Stimulated activated memory B cell treated with anti-CD40 and anti-IgM and Interleukin-4, amounts not matched to agents 10 μg/mL and 1 μg/mL and 100 μg/mL, for 72 hours (primary cell): ENCODE measurements around the gene DPCD.
A peak's percentile ranks its signal among the peaks of the same experiment; 100 is the strongest.
"Not testable (repeated sequence)": the region's sequence is repeated elsewhere in the genome, so short reads cannot be mapped to it uniquely, and the experiment has no call there.

Source experiments
- ATAC-seq: fragments of 150-1000 bp; cut with Tn5 transposase; 2 replicates; pipeline ENCODE4 v1.10.0; 2021
- H3K27ac Mint-ChIP-seq: one replicate; pipeline ENCODE4 v1.8.0; 2022; ENCODE audit warnings: mild to moderate bottlenecking, mixed read lengths
- H3K27me3 Mint-ChIP-seq: one replicate; pipeline ENCODE4 v1.8.0; 2022; ENCODE audit warnings: mixed read lengths
- H3K36me3 Mint-ChIP-seq: one replicate; pipeline ENCODE4 v1.8.0; 2022; ENCODE audit warnings: mixed read lengths
- H3K4me1 Mint-ChIP-seq: one replicate; pipeline ENCODE4 v1.8.0; 2022; ENCODE audit warnings: mixed read lengths
- H3K4me3 Mint-ChIP-seq: one replicate; pipeline ENCODE4 v1.8.0; 2022; ENCODE audit warnings: mild to moderate bottlenecking, moderate library complexity, mixed read lengths
- H3K9me3 Mint-ChIP-seq: one replicate; pipeline ENCODE4 v1.8.0; 2022; ENCODE audit warnings: mixed read lengths

The DPCD gene

DNA sequence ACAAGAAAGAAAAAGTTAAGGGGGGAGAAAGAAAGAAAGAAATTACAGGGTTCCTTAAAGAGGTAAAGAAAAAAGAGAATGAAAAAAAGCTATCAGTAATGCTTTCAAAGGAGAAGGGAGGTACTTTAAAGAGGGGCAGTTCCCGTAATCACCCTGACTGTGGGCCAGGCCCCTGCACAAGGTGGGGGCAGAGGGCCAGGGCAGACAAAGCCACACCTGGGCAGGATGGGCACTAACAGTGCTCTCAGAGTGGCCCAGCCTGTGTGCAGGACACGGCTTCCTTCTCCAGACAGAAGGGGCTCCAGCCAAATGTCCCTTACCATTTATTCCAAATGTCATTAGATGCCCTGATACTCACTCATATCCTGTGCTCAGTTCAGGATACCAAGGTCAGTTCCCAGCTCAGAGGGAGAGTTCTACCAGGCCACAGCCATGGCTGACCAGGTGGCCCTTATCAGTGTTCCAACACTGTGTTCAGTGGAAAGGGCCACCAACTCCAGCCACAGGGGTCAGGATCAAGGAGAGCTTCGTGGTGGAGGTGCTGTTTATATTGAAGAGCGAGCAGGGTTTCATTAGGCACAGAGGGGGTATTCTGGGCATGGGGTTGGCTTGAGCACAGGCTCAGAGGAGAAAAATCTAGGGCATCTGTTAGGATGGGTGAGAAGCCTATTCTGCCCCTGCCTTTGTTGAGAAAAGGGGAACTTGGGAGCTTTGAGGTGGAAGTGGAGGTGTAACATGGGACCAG, 29.9 kb downstream of the DPCD start:
- no peak for ATAC-seq
- peak overlapping the region; percentile 60 for H3K27ac Mint-ChIP-seq
- H3K36me3 Mint-ChIP-seq = peaks cover 43% of the 10 kb centered on the region
- no peaks in the 10 kb centered on the region for H3K27me3 Mint-ChIP-seq
- no peak overlapping the region for H3K4me3 Mint-ChIP-seq
- H3K4me1 Mint-ChIP-seq = peaks cover 25% of the 10 kb centered on the region
- no peaks in the 10 kb centered on the region for H3K9me3 Mint-ChIP-seq

DNA sequence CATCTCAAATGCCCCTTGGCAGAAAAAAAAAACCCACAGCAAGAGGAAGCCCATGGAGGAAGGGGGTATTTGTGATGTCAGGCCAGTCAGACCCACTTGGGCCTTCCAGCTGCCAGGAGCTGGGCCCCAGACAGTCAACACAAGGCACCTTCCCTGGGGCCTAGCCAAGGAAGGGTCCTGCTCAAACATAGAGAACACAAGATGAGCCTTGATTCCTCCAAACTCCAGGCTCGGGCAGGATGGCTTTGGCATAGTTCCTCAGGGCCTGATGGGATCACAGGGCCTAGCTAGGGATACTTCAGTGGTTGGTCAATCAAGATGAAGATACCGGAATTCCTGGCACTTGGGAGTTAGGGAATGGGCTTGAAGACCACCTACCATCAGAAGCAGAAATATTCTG, 30.8 kb downstream of the DPCD start:
- H3K36me3 Mint-ChIP-seq = peaks cover 48% of the 10 kb centered on the region
- H3K4me1 Mint-ChIP-seq = peaks cover 25% of the 10 kb centered on the region
- no peak overlapping the region for H3K4me3 Mint-ChIP-seq
- no peaks in the 10 kb centered on the region for H3K27me3 Mint-ChIP-seq
- ATAC-seq = no peak
- no peaks in the 10 kb centered on the region for H3K9me3 Mint-ChIP-seq
- peak overlapping the region; percentile 60 for H3K27ac Mint-ChIP-seq

DNA sequence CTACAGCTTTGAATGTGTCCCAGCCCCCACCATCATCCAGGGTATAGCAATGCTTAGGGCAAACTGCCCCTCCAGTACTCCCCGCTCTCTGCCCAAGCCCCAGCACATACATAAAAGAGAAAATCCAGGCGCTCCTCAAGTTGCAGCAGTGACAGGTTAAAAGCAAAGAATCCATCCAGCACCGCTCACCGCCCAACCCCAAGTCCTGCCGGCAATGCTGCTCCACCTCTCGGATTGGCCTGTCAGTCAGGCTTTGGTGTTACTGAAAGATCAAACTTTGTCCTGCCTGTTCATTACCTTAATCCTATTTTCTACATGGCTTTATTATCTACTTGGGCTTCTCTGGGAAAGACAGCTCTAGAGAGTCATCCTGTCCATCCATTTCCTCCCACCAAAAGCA, 31.9 kb downstream of the DPCD start:
- H3K4me1 Mint-ChIP-seq = peaks cover 32% of the 10 kb centered on the region
- no peak for ATAC-seq
- no peaks in the 10 kb centered on the region for H3K27me3 Mint-ChIP-seq
- peaks cover 56% of the 10 kb centered on the region for H3K36me3 Mint-ChIP-seq
- no peaks in the 10 kb centered on the region for H3K9me3 Mint-ChIP-seq
- H3K4me3 Mint-ChIP-seq = no peak overlapping the region
- H3K27ac Mint-ChIP-seq = no peak overlapping the region

DNA sequence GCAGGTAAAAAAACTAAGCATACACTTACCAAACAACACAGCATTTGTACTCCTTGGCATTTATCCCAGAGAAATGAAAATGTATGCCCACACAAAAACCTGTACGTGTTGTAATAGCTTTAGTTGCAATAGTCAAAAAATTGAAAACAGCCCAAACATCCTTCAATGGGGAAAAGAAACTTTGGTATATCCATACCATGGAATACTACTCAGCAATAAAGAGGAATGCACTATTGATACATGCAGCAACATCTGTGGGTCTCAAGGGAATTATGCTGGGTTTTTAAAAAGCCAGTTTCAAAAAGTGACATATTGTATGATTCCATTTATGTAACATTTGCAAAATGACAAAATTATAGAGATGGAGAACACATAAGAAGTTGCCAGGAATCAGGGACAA, 35.4 kb downstream of the DPCD start:
- peaks cover 59% of the 10 kb centered on the region for H3K36me3 Mint-ChIP-seq
- H3K4me3 Mint-ChIP-seq = no peak overlapping the region
- peaks cover 27% of the 10 kb centered on the region for H3K4me1 Mint-ChIP-seq
- H3K27ac Mint-ChIP-seq = no peak overlapping the region
- H3K27me3 Mint-ChIP-seq = no peaks in the 10 kb centered on the region
- no peaks in the 10 kb centered on the region for H3K9me3 Mint-ChIP-seq
- no peak for ATAC-seq

DNA sequence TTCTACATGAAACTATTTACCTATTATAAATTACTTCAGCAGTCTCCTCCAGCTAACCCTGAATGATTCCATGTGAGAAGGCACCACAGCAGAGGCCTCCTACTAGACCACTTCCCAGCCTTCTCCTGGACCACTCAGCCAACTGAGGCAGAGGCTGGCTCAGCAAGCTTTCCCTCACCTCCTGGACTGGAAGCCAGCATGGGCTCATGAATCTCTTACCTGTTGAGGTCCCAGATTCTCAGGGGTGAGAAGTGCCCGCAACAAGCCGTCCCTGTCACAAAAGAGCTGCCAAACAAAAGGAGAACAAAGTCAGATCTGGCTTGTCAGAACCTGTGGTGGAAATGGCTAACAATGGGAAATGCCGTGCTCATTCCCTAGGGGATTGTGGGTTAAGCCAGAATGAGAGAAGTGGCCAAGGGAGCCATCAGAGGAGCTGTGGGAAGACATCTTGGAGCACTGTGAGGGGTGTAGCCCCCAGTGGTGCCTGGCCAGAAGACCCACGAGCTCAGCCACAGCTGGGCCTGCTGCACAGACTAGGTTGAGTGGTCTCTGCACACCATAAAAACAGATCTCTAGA, 36.5 kb downstream of the DPCD start:
- H3K36me3 Mint-ChIP-seq = peaks cover 55% of the 10 kb centered on the region
- H3K27ac Mint-ChIP-seq = peak overlapping the region; percentile 74

GRCh38 chr10:101625821-101626412, 37.8 kb downstream of the DPCD start:
- no peak for ATAC-seq
- Mint-ChIP-seq H3K36me3 (peaks cover 64% of the 10 kb centered on the region), H3K9me3 (no peaks in the 10 kb centered on the region), H3K4me1 (peaks cover 24% of the 10 kb centered on the region), H3K4me3 (no peak overlapping the region), H3K27ac (peak overlapping the region; percentile 74), H3K27me3 (no peaks in the 10 kb centered on the region)

More for the DNA sequence above, 36.5 kb downstream of the DPCD start:
- H3K4me1 Mint-ChIP-seq = peaks cover 18% of the 10 kb centered on the region
- H3K9me3 Mint-ChIP-seq = no peaks in the 10 kb centered on the region
- ATAC-seq = peak; percentile 36
- no peaks in the 10 kb centered on the region for H3K27me3 Mint-ChIP-seq
- no peak overlapping the region for H3K4me3 Mint-ChIP-seq

DNA sequence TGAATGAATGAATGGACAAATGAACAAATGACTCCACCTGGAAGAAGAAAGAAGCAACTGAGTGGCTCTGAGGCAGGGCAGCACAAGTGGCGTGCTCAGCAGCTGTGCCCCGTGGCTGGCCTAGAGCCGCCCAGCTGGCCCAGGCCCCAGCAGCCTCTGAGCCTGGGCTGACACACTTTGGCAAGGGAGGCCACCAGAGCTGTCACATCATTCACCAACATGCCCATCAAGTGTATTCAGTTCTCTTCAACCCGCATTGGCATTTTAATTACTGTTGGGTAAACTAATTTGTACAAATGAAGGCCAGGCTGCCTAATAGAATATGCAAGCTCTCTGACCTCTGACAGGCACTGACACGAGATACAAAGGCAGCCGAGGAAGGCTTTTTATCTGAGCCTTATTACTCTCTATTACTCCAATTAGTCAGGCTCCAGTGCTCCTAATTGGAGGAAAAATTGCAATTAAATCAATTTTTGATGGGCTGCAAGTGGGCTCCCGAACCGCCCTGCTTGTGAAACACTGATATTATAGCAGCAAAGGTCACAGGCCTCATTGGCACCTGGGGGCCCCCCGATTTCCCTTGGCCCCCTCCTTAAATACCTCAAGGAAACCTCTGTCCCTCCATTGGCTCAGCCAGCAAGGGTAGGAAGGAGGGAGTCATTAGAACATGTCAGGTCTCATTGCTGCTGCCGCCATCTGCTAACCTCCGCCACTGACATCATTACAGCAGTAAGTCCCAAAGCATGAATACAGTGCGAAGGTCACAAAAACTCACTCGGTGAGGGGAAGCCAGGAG, 41.9 kb downstream of the DPCD start:
- no peaks in the 10 kb centered on the region for H3K27me3 Mint-ChIP-seq
- peaks cover 58% of the 10 kb centered on the region for H3K36me3 Mint-ChIP-seq
- no peak for ATAC-seq
- peaks cover 21% of the 10 kb centered on the region for H3K4me1 Mint-ChIP-seq
- no peak overlapping the region for H3K27ac Mint-ChIP-seq
- H3K9me3 Mint-ChIP-seq = no peaks in the 10 kb centered on the region
- no peak overlapping the region for H3K4me3 Mint-ChIP-seq

DNA sequence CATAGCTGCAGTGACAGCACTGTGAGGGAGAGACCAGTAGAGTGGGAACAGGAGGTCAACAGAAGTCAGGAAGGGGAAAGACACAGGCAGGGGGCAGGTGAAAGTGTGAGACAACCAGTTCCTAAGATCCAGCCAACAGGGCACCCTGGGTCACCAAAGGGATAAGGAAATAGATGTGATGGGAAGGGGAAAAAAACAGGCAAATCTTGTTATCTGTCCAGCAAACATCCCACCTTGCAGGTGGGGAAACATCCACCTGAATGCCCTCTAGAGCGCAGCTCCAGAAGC, 42.5 kb downstream of the DPCD start:
- H3K4me1 Mint-ChIP-seq = peaks cover 16% of the 10 kb centered on the region

DNA sequence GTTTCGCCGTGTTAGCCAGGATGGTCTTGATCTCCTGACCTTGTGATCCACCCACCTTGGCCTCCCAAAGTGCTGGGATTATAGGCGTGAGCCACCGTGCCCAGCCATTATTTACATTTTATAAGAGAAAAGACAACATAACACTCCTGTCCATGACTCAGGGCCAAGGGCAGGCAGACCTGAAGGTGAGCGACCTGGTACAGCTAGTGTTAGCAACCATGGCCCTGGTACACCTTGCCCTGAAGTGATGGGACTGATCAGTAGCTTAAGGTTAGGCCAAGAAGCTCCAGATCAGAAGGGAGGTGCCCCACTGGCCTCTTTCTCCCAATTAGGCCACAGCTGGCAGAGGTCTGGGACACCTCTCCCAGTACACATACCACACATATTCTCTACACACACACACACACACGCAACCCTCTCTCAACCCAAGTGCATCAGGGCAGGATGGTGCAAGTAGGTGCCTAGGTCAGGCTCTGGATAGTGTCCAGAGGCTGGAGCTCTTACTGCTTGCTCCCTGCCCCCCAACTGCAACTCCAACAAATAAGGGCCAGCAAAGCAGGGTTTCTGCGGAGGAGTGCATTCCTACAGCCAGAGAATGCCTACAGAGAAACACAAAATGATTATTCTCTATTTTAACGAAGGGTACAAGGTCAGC, 43.8 kb downstream of the DPCD start:
- Mint-ChIP-seq H3K9me3 (no peaks in the 10 kb centered on the region), H3K4me3 (no peak overlapping the region), H3K36me3 (peaks cover 52% of the 10 kb centered on the region), H3K4me1 (peaks cover 12% of the 10 kb centered on the region), H3K27me3 (no peaks in the 10 kb centered on the region), H3K27ac (no peak overlapping the region)
- ATAC-seq = no peak

More for the DNA sequence above, 42.5 kb downstream of the DPCD start:
- Mint-ChIP-seq H3K27ac (no peak overlapping the region), H3K27me3 (no peaks in the 10 kb centered on the region), H3K9me3 (no peaks in the 10 kb centered on the region), H3K4me3 (no peak overlapping the region), H3K36me3 (peaks cover 54% of the 10 kb centered on the region)
- no peak for ATAC-seq

- H3K27ac Mint-ChIP-seq, H3K4me3 Mint-ChIP-seq, H3K9me3 Mint-ChIP-seq, ATAC-seq, H3K27me3 Mint-ChIP-seq: not testable (repeated sequence)
- peaks cover 52% of the 10 kb centered on the region for H3K36me3 Mint-ChIP-seq
- H3K4me1 Mint-ChIP-seq = peaks cover 12% of the 10 kb centered on the region
Measured at GRCh38 chr10:101633510-101633909, 45.4 kb downstream of the DPCD start.

GRCh38 chr10:101639141-101639900, 51.2 kb downstream of the DPCD start:
- H3K9me3 Mint-ChIP-seq = no peaks in the 10 kb centered on the region
- no peaks in the 10 kb centered on the region for H3K4me1 Mint-ChIP-seq
- no peak overlapping the region for H3K27ac Mint-ChIP-seq
- no peaks in the 10 kb centered on the region for H3K27me3 Mint-ChIP-seq
- peaks cover 53% of the 10 kb centered on the region for H3K36me3 Mint-ChIP-seq
- no peak overlapping the region for H3K4me3 Mint-ChIP-seq
- no peak for ATAC-seq

DNA sequence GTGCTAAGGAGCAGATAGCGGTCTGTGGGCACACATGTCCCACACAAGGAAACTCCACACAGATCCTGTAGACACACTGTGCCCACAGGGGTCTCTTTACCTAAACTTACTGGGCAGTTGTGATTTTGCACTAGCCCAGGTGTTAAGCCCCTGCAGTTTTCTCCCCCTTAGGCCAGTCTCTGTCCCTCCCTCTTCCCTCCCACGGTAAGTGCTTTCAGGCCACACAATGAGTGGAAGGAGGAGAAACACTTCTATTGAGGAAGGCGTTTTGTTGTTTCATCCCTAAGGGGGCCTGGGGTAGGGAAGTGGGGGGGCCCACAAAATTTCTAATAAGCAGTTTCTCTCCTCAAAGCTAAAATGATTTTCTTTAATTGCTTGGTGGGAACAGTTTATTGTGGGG, 55.4 kb downstream of the DPCD start:
- H3K36me3 Mint-ChIP-seq = peaks cover 57% of the 10 kb centered on the region
- peaks cover 6% of the 10 kb centered on the region for H3K4me1 Mint-ChIP-seq
- H3K9me3 Mint-ChIP-seq = no peaks in the 10 kb centered on the region
- no peaks in the 10 kb centered on the region for H3K27me3 Mint-ChIP-seq
- H3K27ac Mint-ChIP-seq = no peak overlapping the region
- no peak for ATAC-seq
- no peak overlapping the region for H3K4me3 Mint-ChIP-seq

DNA sequence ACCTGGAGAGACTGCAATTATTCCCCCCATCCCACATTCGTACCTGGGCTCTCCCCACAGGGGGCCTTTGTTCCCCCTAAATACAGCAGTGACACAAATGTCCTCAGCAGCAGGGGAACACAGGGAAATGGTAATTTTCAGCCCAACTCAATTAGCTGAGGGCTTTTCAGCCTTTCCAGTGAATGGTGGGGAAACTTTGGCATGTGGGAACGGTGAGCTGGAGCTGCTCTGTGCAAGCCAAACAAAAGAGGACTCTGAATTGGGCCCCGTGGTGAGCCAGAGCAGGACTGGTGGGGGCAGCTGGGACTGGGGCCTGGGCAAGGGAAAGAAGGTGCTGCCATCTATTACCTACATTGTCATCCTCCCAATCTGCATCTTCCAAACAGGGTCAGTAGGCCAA, 55.9 kb downstream of the DPCD start:
- Mint-ChIP-seq H3K36me3 (peaks cover 58% of the 10 kb centered on the region), H3K9me3 (no peaks in the 10 kb centered on the region), H3K27me3 (no peaks in the 10 kb centered on the region), H3K4me3 (no peak overlapping the region), H3K27ac (no peak overlapping the region), H3K4me1 (peaks cover 6% of the 10 kb centered on the region)
- ATAC-seq = no peak

DNA sequence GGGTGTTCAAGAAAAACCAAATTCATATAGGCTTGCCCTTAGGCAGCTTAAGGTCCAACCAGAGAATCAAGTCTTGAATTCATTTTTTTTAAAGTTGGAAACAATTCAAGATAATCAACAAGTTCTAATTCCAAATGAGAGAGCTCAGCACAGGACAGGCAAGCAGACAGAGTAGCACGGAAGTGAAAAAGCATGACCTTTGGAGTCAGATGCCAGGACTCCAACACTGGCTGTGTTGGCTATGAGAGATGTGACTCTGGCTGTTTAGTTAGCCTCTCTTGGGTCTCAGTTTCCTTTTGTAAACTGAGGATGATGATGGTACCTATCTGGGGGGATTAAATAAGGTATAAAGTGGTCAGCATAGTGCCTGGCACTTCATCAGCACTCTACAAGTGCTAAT, 57.5 kb downstream of the DPCD start:
- Mint-ChIP-seq H3K4me1 (peaks cover 6% of the 10 kb centered on the region), H3K27me3 (no peaks in the 10 kb centered on the region), H3K4me3 (no peak overlapping the region), H3K9me3 (no peaks in the 10 kb centered on the region), H3K27ac (peak overlapping the region; percentile 46), H3K36me3 (peaks cover 57% of the 10 kb centered on the region)
- ATAC-seq = no peak
